Parathyroid adenoma (tissue), 2 donors: ENCODE results near the gene SLC9A8.
A peak's percentile ranks its signal among the peaks of the same experiment; 100 is the strongest.
"Not testable (repeated sequence)": the region's sequence is repeated elsewhere in the genome, so short reads cannot be mapped to it uniquely, and the experiment has no call there.

ENCODE experiments used
- H2AFZ ChIP-seq: fragments of 300-600 bp; sonication (generic); one replicate; pipeline ENCODE4 v1.7.0; 2017; ENCODE audit warnings: antibody characterized with exemption, mild to moderate bottlenecking
- H3K27ac ChIP-seq: fragments of 300-600 bp; sonication (generic); one replicate; pipeline ENCODE4 v1.7.0; 2017
- H3K27me3 ChIP-seq: fragments of 300-600 bp; sonication (generic); one replicate; pipeline ENCODE4 v1.7.0; 2017; ENCODE audit warnings: low read length; ENCODE audit not compliant: control insufficient read depth, insufficient read depth
- H3K36me3 ChIP-seq: fragments of 300-600 bp; sonication (generic); one replicate; pipeline ENCODE4 v1.7.0; 2017; ENCODE audit warnings: low read length; ENCODE audit not compliant: control insufficient read depth, insufficient read depth
- H3K4me1 ChIP-seq: fragments of 300-600 bp; sonication (generic); one replicate; pipeline ENCODE4 v1.7.0; 2017; ENCODE audit warnings: control low read depth
- H3K4me2 ChIP-seq: fragments of 300-600 bp; sonication (generic); one replicate; pipeline ENCODE4 v1.7.0; 2017; ENCODE audit warnings: low read length
- H3K4me3 ChIP-seq: fragments of 300-600 bp; sonication (generic); one replicate; pipeline ENCODE4 v1.7.0; 2017; ENCODE audit warnings: low read depth, low read length
- H3K79me2 ChIP-seq: fragments of 300-600 bp; sonication (generic); one replicate; pipeline ENCODE4 v1.7.0; 2017; ENCODE audit warnings: control low read depth
- H3K9ac ChIP-seq: fragments of 300-600 bp; sonication (generic); one replicate; pipeline ENCODE4 v1.7.0; 2017; ENCODE audit warnings: mild to moderate bottlenecking
- H3K9me3 ChIP-seq: fragments of 300-600 bp; sonication (generic); one replicate; pipeline ENCODE4 v1.7.0; 2017; ENCODE audit warnings: low read length; ENCODE audit not compliant: control insufficient read depth
- CTCF ChIP-seq: fragments of 300-600 bp; sonication (generic); IDR thresholded peaks from one replicate; pipeline ENCODE4 v1.7.0; 2017; ENCODE audit warnings: antibody characterized with exemption, mild to moderate bottlenecking
- donor health status: primary hyperparathyroidism.

Gene SLC9A8

GRCh38 chr20:49798718-49799117, 13.9 kb upstream of the SLC9A8 start:
- Histone ChIP-seq H3K4me3 (no peak overlapping the region), H3K36me3 (no peaks in the 10 kb centered on the region), H3K27ac (no peak overlapping the region), H3K4me2 (no peak overlapping the region), H3K9ac (no peak overlapping the region), H3K79me2 (no peaks in the 10 kb centered on the region), H3K9me3 (no peaks in the 10 kb centered on the region), H3K27me3 (no peaks in the 10 kb centered on the region), H2AFZ (no peak overlapping the region), H3K4me1 (no peaks in the 10 kb centered on the region)
- no peak for TF ChIP-seq CTCF

GRCh38 chr20:49799698-49800097, 12.9 kb upstream of the SLC9A8 start:
- H2AFZ ChIP-seq, result no peak overlapping the region
- H3K27ac ChIP-seq, result no peak overlapping the region
- TF ChIP-seq CTCF, result no peak
- H3K79me2 ChIP-seq, result no peaks in the 10 kb centered on the region
- H3K9ac ChIP-seq, result no peak overlapping the region
- no peak overlapping the region for H3K4me3 ChIP-seq
- no peaks in the 10 kb centered on the region for H3K36me3 ChIP-seq
- H3K9me3 ChIP-seq, result no peaks in the 10 kb centered on the region
- H3K4me2 ChIP-seq, result no peak overlapping the region
- no peaks in the 10 kb centered on the region for H3K27me3 ChIP-seq
- no peaks in the 10 kb centered on the region for H3K4me1 ChIP-seq

- Histone ChIP-seq H3K4me1 (no peaks in the 10 kb centered on the region), H3K27ac (no peak overlapping the region), H3K9ac (no peak overlapping the region), H2AFZ (no peak overlapping the region), H3K36me3 (no peaks in the 10 kb centered on the region), H3K27me3 (no peaks in the 10 kb centered on the region), H3K4me2 (no peak overlapping the region), H3K79me2 (no peaks in the 10 kb centered on the region), H3K9me3 (no peaks in the 10 kb centered on the region), H3K4me3 (no peak overlapping the region)
- no peak for TF ChIP-seq CTCF
Measured at GRCh38 chr20:49803418-49803817, 9.2 kb upstream of the SLC9A8 start.

GRCh38 chr20:49804364-49804763, 8.3 kb upstream of the SLC9A8 start:
- H2AFZ ChIP-seq, result no peak overlapping the region
- TF ChIP-seq CTCF, result no peak
- no peaks in the 10 kb centered on the region for H3K79me2 ChIP-seq
- H3K9me3 ChIP-seq, result no peaks in the 10 kb centered on the region
- H3K27me3 ChIP-seq, result no peaks in the 10 kb centered on the region
- H3K4me2 ChIP-seq, result no peak overlapping the region
- no peaks in the 10 kb centered on the region for H3K4me1 ChIP-seq
- H3K36me3 ChIP-seq, result no peaks in the 10 kb centered on the region
- H3K27ac ChIP-seq, result no peak overlapping the region
- no peak overlapping the region for H3K4me3 ChIP-seq
- H3K9ac ChIP-seq, result no peak overlapping the region

GRCh38 chr20:49805224-49805876, 7.3 kb upstream of the SLC9A8 start:
- H3K27me3 ChIP-seq, H3K9ac ChIP-seq, H3K4me3 ChIP-seq, H3K4me1 ChIP-seq, H3K9me3 ChIP-seq, H3K36me3 ChIP-seq, H3K79me2 ChIP-seq: not testable (repeated sequence)
- peak overlapping the region; percentile 22 for H3K27ac ChIP-seq
- H2AFZ ChIP-seq, result peak overlapping the region; percentile 72
- H3K4me2 ChIP-seq, result peak overlapping the region; percentile 26
